ENCODE results near the gene DAAM1.

Gene DAAM1

GRCh38 chr14:59338761-59339160, 150.3 kb downstream of the DAAM1 start:
- Histone ChIP-seq H2BK5ac (ENCODE audit: low read length) (no peak overlapping the region), H3K4me3 (ENCODE audit: low read length in 2 of 2) (no peak overlapping the region), H3K27ac (replicated peaks; ENCODE audit: low read length) (no peak overlapping the region), H3K27me3 (ENCODE audit: control insufficient read depth in 3 of 3, insufficient read depth in 3 of 3, low read depth in 1 of 3, low read length in 3 of 3) (no peaks in the 10 kb centered on the region), H3K23ac (ENCODE audit: low read depth, low read length, poor library complexity) (no peak overlapping the region), H3K9ac (ENCODE audit: low read depth, low read length, poor library complexity) (no peak overlapping the region), H2AK5ac (ENCODE audit: low read depth, low read length) (no peak overlapping the region), H3K18ac (ENCODE audit: low read length) (no peak overlapping the region), H4K8ac (ENCODE audit: low read depth, low read length) (no peak overlapping the region), H3K4me1 (ENCODE audit: control insufficient read depth in 2 of 2, insufficient read depth in 1 of 2, low read depth in 1 of 2, low read length in 2 of 2) (peaks cover 18 to 67% of the 10 kb centered on the region in 2 donors), H2BK12ac (ENCODE audit: low read length) (no peak overlapping the region), H3K79me1 (ENCODE audit: low read depth, low read length) (no peaks in the 10 kb centered on the region), H3K4me2 (ENCODE audit: insufficient read depth, low read length, poor library complexity, severe bottlenecking) (no peak overlapping the region), H3K36me3 (replicated peaks in 1 of 2; ENCODE audit: control insufficient read depth in 2 of 2, insufficient read depth in 2 of 2, low read length in 2 of 2) (peaks cover 0 to 17% of the 10 kb centered on the region in 2 donors), H3K9me3 (replicated peaks in 1 of 2; ENCODE audit: control insufficient read depth in 2 of 2, insufficient read depth in 1 of 2, low read depth in 1 of 2, low read length in 2 of 2) (peaks cover 0 to 4% of the 10 kb centered on the region in 2 donors), H2BK120ac (ENCODE audit: low read depth, low read length) (no peak overlapping the region), H2AFZ (ENCODE audit: low read length) (no peak overlapping the region), H2BK15ac (ENCODE audit: low read length) (no peak overlapping the region), H4K91ac (ENCODE audit: low read depth, low read length, poor library complexity) (no peak overlapping the region), H3K4ac (ENCODE audit: low read length) (no peak overlapping the region), H3K14ac (ENCODE audit: low read length) (no peak overlapping the region)
- no CpG with 5 or more reads among the region's 3 CpGs for WGBS, 2 donors (ENCODE audit: extremely low coverage in 2 of 2, insufficient read length in 2 of 2, insufficient replicate concordance in 1 of 2)
- no peak for DNase-seq (ENCODE audit: low spot score)

- Histone ChIP-seq H2BK12ac (ENCODE audit: low read length) (no peak overlapping the region), H2BK5ac (ENCODE audit: low read length) (no peak overlapping the region), H3K9ac (ENCODE audit: low read depth, low read length, poor library complexity) (no peak overlapping the region), H3K79me1 (ENCODE audit: low read depth, low read length) (no peaks in the 10 kb centered on the region), H3K4me2 (ENCODE audit: insufficient read depth, low read length, poor library complexity, severe bottlenecking) (no peak overlapping the region), H3K4me3 (ENCODE audit: low read length in 2 of 2) (no peak overlapping the region), H3K4me1 (ENCODE audit: control insufficient read depth in 2 of 2, insufficient read depth in 1 of 2, low read depth in 1 of 2, low read length in 2 of 2) (peaks cover 20 to 64% of the 10 kb centered on the region in 2 donors), H3K23ac (ENCODE audit: low read depth, low read length, poor library complexity) (no peak overlapping the region), H2BK15ac (ENCODE audit: low read length) (no peak overlapping the region), H3K27me3 (ENCODE audit: control insufficient read depth in 3 of 3, insufficient read depth in 3 of 3, low read depth in 1 of 3, low read length in 3 of 3) (no peaks in the 10 kb centered on the region), H2AFZ (ENCODE audit: low read length) (no peak overlapping the region), H2AK5ac (ENCODE audit: low read depth, low read length) (no peak overlapping the region), H3K4ac (ENCODE audit: low read length) (no peak overlapping the region), H3K27ac (replicated peaks; ENCODE audit: low read length) (no peak overlapping the region), H4K91ac (ENCODE audit: low read depth, low read length, poor library complexity) (no peak overlapping the region), H3K14ac (ENCODE audit: low read length) (no peak overlapping the region), H3K9me3 (replicated peaks in 1 of 2; ENCODE audit: control insufficient read depth in 2 of 2, insufficient read depth in 1 of 2, low read depth in 1 of 2, low read length in 2 of 2) (peaks cover 0 to 4% of the 10 kb centered on the region in 2 donors), H3K36me3 (replicated peaks in 1 of 2; ENCODE audit: control insufficient read depth in 2 of 2, insufficient read depth in 2 of 2, low read length in 2 of 2) (peaks cover 0 to 10% of the 10 kb centered on the region in 2 donors), H3K18ac (ENCODE audit: low read length) (no peak overlapping the region), H2BK120ac (ENCODE audit: low read depth, low read length) (no peak overlapping the region), H4K8ac (ENCODE audit: low read depth, low read length) (no peak overlapping the region)
- WGBS, 2 donors (ENCODE audit: extremely low coverage in 2 of 2, insufficient read length in 2 of 2, insufficient replicate concordance in 1 of 2), result no CpG with 5 or more reads among the region's 6 CpGs
- peak; percentile 33 for DNase-seq (ENCODE audit: low spot score)
Measured at GRCh38 chr14:59339524-59340330, 151.3 kb downstream of the DAAM1 start.

GRCh38 chr14:59341858-59342477, 153.5 kb downstream of the DAAM1 start:
- Histone ChIP-seq H2BK12ac (ENCODE audit: low read length) (no peak overlapping the region), H3K36me3 (replicated peaks in 1 of 2; ENCODE audit: control insufficient read depth in 2 of 2, insufficient read depth in 2 of 2, low read length in 2 of 2) (peaks cover 0 to 20% of the 10 kb centered on the region in 2 donors), H3K4ac (ENCODE audit: low read length) (no peak overlapping the region), H2BK120ac (ENCODE audit: low read depth, low read length) (no peak overlapping the region), H3K23ac (ENCODE audit: low read depth, low read length, poor library complexity) (no peak overlapping the region), H3K27me3 (ENCODE audit: control insufficient read depth in 3 of 3, insufficient read depth in 3 of 3, low read depth in 1 of 3, low read length in 3 of 3) (no peaks in the 10 kb centered on the region), H4K91ac (ENCODE audit: low read depth, low read length, poor library complexity) (no peak overlapping the region), H3K9me3 (replicated peaks in 1 of 2; ENCODE audit: control insufficient read depth in 2 of 2, insufficient read depth in 1 of 2, low read depth in 1 of 2, low read length in 2 of 2) (peaks cover 0 to 4% of the 10 kb centered on the region in 2 donors), H2AFZ (ENCODE audit: low read length) (no peak overlapping the region), H3K4me3 (ENCODE audit: low read length in 2 of 2) (no peak overlapping the region), H3K79me1 (ENCODE audit: low read depth, low read length) (no peaks in the 10 kb centered on the region), H2AK5ac (ENCODE audit: low read depth, low read length) (no peak overlapping the region), H2BK15ac (ENCODE audit: low read length) (no peak overlapping the region), H3K27ac (replicated peaks; ENCODE audit: low read length) (no peak overlapping the region), H3K4me1 (ENCODE audit: control insufficient read depth in 2 of 2, insufficient read depth in 1 of 2, low read depth in 1 of 2, low read length in 2 of 2) (peaks cover 24 to 60% of the 10 kb centered on the region in 2 donors), H3K18ac (ENCODE audit: low read length) (no peak overlapping the region), H3K14ac (ENCODE audit: low read length) (no peak overlapping the region), H3K4me2 (ENCODE audit: insufficient read depth, low read length, poor library complexity, severe bottlenecking) (no peak overlapping the region), H3K9ac (ENCODE audit: low read depth, low read length, poor library complexity) (no peak overlapping the region), H4K8ac (ENCODE audit: low read depth, low read length) (no peak overlapping the region), H2BK5ac (ENCODE audit: low read length) (no peak overlapping the region)
- DNase-seq (ENCODE audit: low spot score), result no peak
- no CpG with 5 or more reads among the region's 4 CpGs for WGBS, 2 donors (ENCODE audit: extremely low coverage in 2 of 2, insufficient read length in 2 of 2, insufficient replicate concordance in 1 of 2)
